Activated naive CD8-positive, alpha-beta T cell treated with anti-CD3 and anti-CD28 coated beads, Interleukin-2, amount 50 U/mL, for 24 hours (primary cell): Measurements from ENCODE around the gene TRIM67.
"Not testable (repeated sequence)": the region's sequence is repeated elsewhere in the genome, so short reads cannot be mapped to it uniquely, and the experiment has no call there.

Experiments
- ATAC-seq: fragments of 150-1000 bp; cut with Tn5 transposase; one replicate; pipeline ENCODE4 v1.10.0; 2021
- DNase-seq: peaks from one replicate; pipeline ENCODE4 v3.0.0; 2021
- H3K27ac Mint-ChIP-seq: one replicate; pipeline ENCODE4 v1.8.0; 2021; ENCODE audit warnings: mild to moderate bottlenecking, mixed read lengths
- H3K27me3 Mint-ChIP-seq: one replicate; pipeline ENCODE4 v1.8.0; 2021; ENCODE audit warnings: mixed read lengths
- H3K36me3 Mint-ChIP-seq: one replicate; pipeline ENCODE4 v1.8.0; 2021; ENCODE audit warnings: low read depth, mixed read lengths
- H3K4me1 Mint-ChIP-seq: one replicate; pipeline ENCODE4 v1.8.0; 2021; ENCODE audit warnings: mixed read lengths
- H3K4me3 Mint-ChIP-seq: one replicate; pipeline ENCODE4 v1.8.0; 2021; ENCODE audit warnings: mild to moderate bottlenecking, moderate library complexity, mixed read lengths
- H3K9me3 Mint-ChIP-seq: one replicate; pipeline ENCODE4 v1.8.0; 2021; ENCODE audit warnings: mixed read lengths

TRIM67 gene

GRCh38 chr1:231139659-231140654 is 21.9 kb upstream of the TRIM67 start:
- H3K27ac Mint-ChIP-seq: peak overlapping the region; percentile 0
- peaks cover 6% of the 10 kb centered on the region for H3K4me1 Mint-ChIP-seq
- DNase-seq (no peak), ATAC-seq (no peak)
- peaks cover 22% of the 10 kb centered on the region for H3K27me3 Mint-ChIP-seq
- no peaks in the 10 kb centered on the region for H3K9me3 Mint-ChIP-seq
- H3K36me3 Mint-ChIP-seq: no peaks in the 10 kb centered on the region
- H3K4me3 Mint-ChIP-seq: no peak overlapping the region

- no peaks in the 10 kb centered on the region for H3K36me3 Mint-ChIP-seq
- H3K27me3 Mint-ChIP-seq: peaks cover 29% of the 10 kb centered on the region
- no peaks in the 10 kb centered on the region for H3K9me3 Mint-ChIP-seq
- no peak overlapping the region for H3K27ac Mint-ChIP-seq
- ATAC-seq (no peak), DNase-seq (no peak)
- H3K4me3 Mint-ChIP-seq: no peak overlapping the region
- H3K4me1 Mint-ChIP-seq: no peaks in the 10 kb centered on the region
These were observed 17.3 kb upstream of the TRIM67 start for GRCh38 chr1:231144416-231145193.

- no peaks in the 10 kb centered on the region for H3K4me1 Mint-ChIP-seq
- H3K4me3 Mint-ChIP-seq: no peak overlapping the region
- no peaks in the 10 kb centered on the region for H3K36me3 Mint-ChIP-seq
- H3K27me3 Mint-ChIP-seq: peaks cover 24% of the 10 kb centered on the region
- no peak overlapping the region for H3K27ac Mint-ChIP-seq
- no peak for ATAC-seq
- H3K9me3 Mint-ChIP-seq: peaks cover 10% of the 10 kb centered on the region
- no peak for DNase-seq
These were observed 14.0 kb upstream of the TRIM67 start for GRCh38 chr1:231147896-231148295.

GRCh38 chr1:231151811-231152210 is 10.0 kb upstream of the TRIM67 start:
- H3K27ac Mint-ChIP-seq: no peak overlapping the region
- DNase-seq (no peak), ATAC-seq (no peak)
- H3K4me1 Mint-ChIP-seq: no peaks in the 10 kb centered on the region
- H3K4me3 Mint-ChIP-seq: no peak overlapping the region
- peaks cover 20% of the 10 kb centered on the region for H3K27me3 Mint-ChIP-seq
- H3K36me3 Mint-ChIP-seq: no peaks in the 10 kb centered on the region
- peaks cover 10% of the 10 kb centered on the region for H3K9me3 Mint-ChIP-seq

- Mint-ChIP-seq H3K36me3 (no peaks in the 10 kb centered on the region), H3K4me1 (no peaks in the 10 kb centered on the region), H3K27ac (no peak overlapping the region), H3K27me3 (peaks cover 32% of the 10 kb centered on the region), H3K4me3 (no peak overlapping the region), H3K9me3 (peaks cover 10% of the 10 kb centered on the region)
- ATAC-seq (no peak), DNase-seq (no peak)
These were observed 8.1 kb upstream of the TRIM67 start for GRCh38 chr1:231153726-231154125.

GRCh38 chr1:231155808-231156207 is 6.0 kb upstream of the TRIM67 start:
- DNase-seq (no peak), ATAC-seq (no peak)
- Mint-ChIP-seq H3K27ac (no peak overlapping the region), H3K27me3 (peaks cover 46% of the 10 kb centered on the region), H3K36me3 (no peaks in the 10 kb centered on the region), H3K4me1 (no peaks in the 10 kb centered on the region), H3K4me3 (no peak overlapping the region), H3K9me3 (peaks cover 10% of the 10 kb centered on the region)

- no peaks in the 10 kb centered on the region for H3K4me1 Mint-ChIP-seq
- peaks cover 6% of the 10 kb centered on the region for H3K9me3 Mint-ChIP-seq
- peaks cover 52% of the 10 kb centered on the region for H3K27me3 Mint-ChIP-seq
- ATAC-seq (no peak), DNase-seq (no peak)
- no peaks in the 10 kb centered on the region for H3K36me3 Mint-ChIP-seq
- H3K27ac Mint-ChIP-seq: no peak overlapping the region
- no peak overlapping the region for H3K4me3 Mint-ChIP-seq
These were observed 4.5 kb upstream of the TRIM67 start for GRCh38 chr1:231157311-231157710.

GRCh38 chr1:231158141-231158540 is 3.7 kb upstream of the TRIM67 start:
- not testable (repeated sequence) for H3K9me3 Mint-ChIP-seq, DNase-seq, H3K4me1 Mint-ChIP-seq, ATAC-seq, H3K4me3 Mint-ChIP-seq, H3K36me3 Mint-ChIP-seq, H3K27ac Mint-ChIP-seq
- peaks cover 53% of the 10 kb centered on the region for H3K27me3 Mint-ChIP-seq

GRCh38 chr1:231159202-231159962 is 2.5 kb upstream of the TRIM67 start:
- no peaks in the 10 kb centered on the region for H3K4me1 Mint-ChIP-seq
- H3K9me3 Mint-ChIP-seq: no peaks in the 10 kb centered on the region
- DNase-seq (no peak), ATAC-seq (no peak)
- H3K27me3 Mint-ChIP-seq: peaks cover 60% of the 10 kb centered on the region
- H3K4me3 Mint-ChIP-seq: no peak overlapping the region
- no peak overlapping the region for H3K27ac Mint-ChIP-seq
- H3K36me3 Mint-ChIP-seq: no peaks in the 10 kb centered on the region

GRCh38 chr1:231159963-231160761 is 1.7 kb upstream of the TRIM67 start:
- ATAC-seq (no peak), DNase-seq (no peak)
- Mint-ChIP-seq H3K27me3 (peaks cover 66% of the 10 kb centered on the region), H3K4me3 (no peak overlapping the region), H3K4me1 (no peaks in the 10 kb centered on the region), H3K9me3 (no peaks in the 10 kb centered on the region), H3K27ac (no peak overlapping the region), H3K36me3 (no peaks in the 10 kb centered on the region)

GRCh38 chr1:231160895-231161666 is 777 bp upstream of the TRIM67 start:
- H3K27ac Mint-ChIP-seq: no peak overlapping the region
- DNase-seq (no peak), ATAC-seq (no peak)
- H3K9me3 Mint-ChIP-seq: no peaks in the 10 kb centered on the region
- H3K36me3 Mint-ChIP-seq: no peaks in the 10 kb centered on the region
- peaks cover 70% of the 10 kb centered on the region for H3K27me3 Mint-ChIP-seq
- H3K4me3 Mint-ChIP-seq: no peak overlapping the region
- no peaks in the 10 kb centered on the region for H3K4me1 Mint-ChIP-seq

GRCh38 chr1:231162297-231162969 is 575 bp downstream of the TRIM67 start:
- Mint-ChIP-seq H3K27me3 (peaks cover 71% of the 10 kb centered on the region), H3K9me3 (no peaks in the 10 kb centered on the region), H3K4me1 (no peaks in the 10 kb centered on the region), H3K36me3 (no peaks in the 10 kb centered on the region), H3K4me3 (no peak overlapping the region), H3K27ac (no peak overlapping the region)
- peak; percentile 42 for ATAC-seq
- peak; percentile 46 for DNase-seq
